CD4-positive, alpha-beta T cell treated with Interleukin-21 for 1 hour (primary cell): ENCODE data around the gene RIOK2.
"Not testable (repeated sequence)": the region's sequence is repeated elsewhere in the genome, so short reads cannot be mapped to it uniquely, and the experiment has no call there.

ENCODE experiments used
- DNase-seq: peaks from one replicate; pipeline ENCODE4 v3.0.0-alpha.2; 2020

Gene RIOK2

GRCh38 chr5:97183100-97183929 is at the start of gene RIOK2:
Gene RIOK2, minus strand, starts transcription at chr5:97183247. Its CDS starts 56 bp downstream, at chr5:97183191.
- peak; percentile 94 for DNase-seq

- DNase-seq = peak; percentile 60
These were observed 48.1 kb upstream of the RIOK2 start for GRCh38 chr5:97231025-97231636.

GRCh38 chr5:97229688-97230285 is 46.7 kb upstream of the RIOK2 start:
- no peak for DNase-seq

- no peak for DNase-seq
These were observed 46.1 kb upstream of the RIOK2 start for GRCh38 chr5:97229196-97229595.

GRCh38 chr5:97225222-97225621 is 42.2 kb upstream of the RIOK2 start:
- DNase-seq = no peak

GRCh38 chr5:97224112-97224750 is 41.2 kb upstream of the RIOK2 start:
- DNase-seq = no peak

- DNase-seq = no peak
These were observed 40.5 kb upstream of the RIOK2 start for GRCh38 chr5:97223596-97223995.

- no peak for DNase-seq
These were observed 26.3 kb upstream of the RIOK2 start for GRCh38 chr5:97209343-97209742.

- no peak for DNase-seq
These were observed 25.7 kb upstream of the RIOK2 start for GRCh38 chr5:97208714-97209113.

- DNase-seq = no peak
These were observed 25.2 kb upstream of the RIOK2 start for GRCh38 chr5:97208184-97208713.

GRCh38 chr5:97194366-97194765 is 11.3 kb upstream of the RIOK2 start:
- no peak for DNase-seq

GRCh38 chr5:97193355-97193688 is 10.3 kb upstream of the RIOK2 start:
- DNase-seq = no peak

- no peak for DNase-seq
These were observed 9.7 kb upstream of the RIOK2 start for GRCh38 chr5:97192580-97193354.

GRCh38 chr5:97191893-97192292 is 8.8 kb upstream of the RIOK2 start:
- no peak for DNase-seq

- not testable (repeated sequence) for DNase-seq
These were observed 6.5 kb upstream of the RIOK2 start for GRCh38 chr5:97189523-97189922.

GRCh38 chr5:97183930-97184213 is 825 bp upstream of the RIOK2 start:
- DNase-seq = no peak

GRCh38 chr5:97182571-97183099 is 412 bp downstream of the RIOK2 start:
- peak; percentile 27 for DNase-seq

- DNase-seq = no peak
These were observed 1.0 kb downstream of the RIOK2 start for GRCh38 chr5:97181856-97182545.

GRCh38 chr5:97179457-97179856 is 3.6 kb downstream of the RIOK2 start:
- not testable (repeated sequence) for DNase-seq

GRCh38 chr5:97172227-97172626 is 10.8 kb downstream of the RIOK2 start:
- DNase-seq = no peak

GRCh38 chr5:97171703-97172102 is 11.3 kb downstream of the RIOK2 start:
- DNase-seq = no peak

GRCh38 chr5:97167435-97167834 is 15.6 kb downstream of the RIOK2 start:
- DNase-seq = no peak
